Activated T-helper 1 cell treated with anti-CD3 and anti-CD28 coated beads, Interleukin-12 subunit alpha, Interleukin-12 subunit beta, Interleukin-2, Interleukin-4 antibody, amounts not matched to agents 30 ng/mL and 10 ng/mL and 1 ng/mL, durations not matched to agents 14 hours and 24 hours and 36 hours (primary cell): ENCODE results near the gene RASA3. TPM values are rescaled to one million over a fixed set of nuclear protein-coding genes. Genes with fewer than 3 reads are reported as not detected.

ENCODE experiments used
- DNase-seq: peaks from one replicate; pipeline ENCODE4 v3.0.0; 2021; ENCODE audit warnings: low spot score
- H3K27ac Mint-ChIP-seq: one replicate; pipeline ENCODE4 v1.8.0; 2021; ENCODE audit warnings: mild to moderate bottlenecking, mixed read lengths
- H3K27me3 Mint-ChIP-seq: one replicate; pipeline ENCODE4 v1.8.0; 2022; ENCODE audit warnings: mild to moderate bottlenecking, moderate library complexity, mixed read lengths; ENCODE audit not compliant: insufficient read depth
- H3K36me3 Mint-ChIP-seq: one replicate; pipeline ENCODE4 v1.8.0; 2021; ENCODE audit warnings: low read depth, mixed read lengths
- H3K4me1 Mint-ChIP-seq: one replicate; pipeline ENCODE4 v1.8.0; 2021; ENCODE audit warnings: low read depth, mixed read lengths
- H3K4me3 Mint-ChIP-seq: one replicate; pipeline ENCODE4 v1.8.0; 2021; ENCODE audit warnings: mild to moderate bottlenecking, moderate library complexity, mixed read lengths
- H3K9me3 Mint-ChIP-seq: one replicate; pipeline ENCODE4 v1.8.0; 2021; ENCODE audit warnings: mixed read lengths
- intact Hi-C: fragments of 100-400 bp; cut with micrococcal nuclease; formaldehyde crosslinking; loops from one replicate; pipeline ENCODE4 v1.15.1; 2024
- total RNA-seq: library from RNA; stranded (reverse); gene quantifications from 2 replicates; pipeline ENCODE4 v1.2.3, GENCODE V29; 2022

RASA3 gene
- total RNA-seq, 1 donor from 2014 or later, result 23.5 TPM

GRCh38 chr13:114039471-114040141 lies 92.8 kb downstream of the RASA3 start:
- no peak overlapping the region for H3K27ac Mint-ChIP-seq
- peaks cover 26% of the 10 kb centered on the region for H3K36me3 Mint-ChIP-seq
- peaks cover 7% of the 10 kb centered on the region for H3K4me1 Mint-ChIP-seq
- intact Hi-C loops, result no loop called here
- H3K27me3 Mint-ChIP-seq, result no peaks in the 10 kb centered on the region
- H3K9me3 Mint-ChIP-seq, result no peaks in the 10 kb centered on the region
- H3K4me3 Mint-ChIP-seq, result no peak overlapping the region
- no peak for DNase-seq

- H3K4me3 Mint-ChIP-seq, result no peak overlapping the region
- no peaks in the 10 kb centered on the region for H3K27me3 Mint-ChIP-seq
- DNase-seq, result no peak
- H3K36me3 Mint-ChIP-seq, result peaks cover 25% of the 10 kb centered on the region
- H3K9me3 Mint-ChIP-seq, result no peaks in the 10 kb centered on the region
- intact Hi-C loops, result no loop called here
- H3K4me1 Mint-ChIP-seq, result peaks cover 5% of the 10 kb centered on the region
- H3K27ac Mint-ChIP-seq, result no peak overlapping the region
Measured at GRCh38 chr13:114038900-114039299, 93.5 kb downstream of the RASA3 start.

DNA sequence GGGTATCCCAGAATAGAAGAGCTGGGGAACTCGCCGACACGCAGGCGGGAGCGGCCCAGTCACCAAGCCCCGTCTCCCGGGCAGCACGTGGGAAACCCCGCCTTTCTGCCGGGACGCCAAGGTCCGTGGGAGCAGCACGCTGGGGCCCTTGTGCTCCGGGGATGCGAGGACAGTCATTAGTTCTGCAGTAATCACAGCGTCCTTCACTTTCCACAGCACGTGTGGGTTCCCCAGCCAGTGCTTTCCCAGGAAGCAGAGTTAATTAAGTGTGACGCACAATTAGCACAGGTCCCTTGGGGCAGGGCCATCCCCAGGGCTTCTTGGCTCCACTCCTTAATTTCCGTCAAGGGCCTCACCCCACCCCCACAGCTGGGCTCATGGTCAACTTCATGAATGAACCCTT lies 94.2 kb downstream of the RASA3 start:
- no peaks in the 10 kb centered on the region for H3K9me3 Mint-ChIP-seq
- intact Hi-C loops, result no loop called here
- H3K4me3 Mint-ChIP-seq, result no peak overlapping the region
- peaks cover 22% of the 10 kb centered on the region for H3K36me3 Mint-ChIP-seq
- no peaks in the 10 kb centered on the region for H3K27me3 Mint-ChIP-seq
- no peak for DNase-seq
- no peak overlapping the region for H3K27ac Mint-ChIP-seq
- H3K4me1 Mint-ChIP-seq, result peaks cover 4% of the 10 kb centered on the region

DNA sequence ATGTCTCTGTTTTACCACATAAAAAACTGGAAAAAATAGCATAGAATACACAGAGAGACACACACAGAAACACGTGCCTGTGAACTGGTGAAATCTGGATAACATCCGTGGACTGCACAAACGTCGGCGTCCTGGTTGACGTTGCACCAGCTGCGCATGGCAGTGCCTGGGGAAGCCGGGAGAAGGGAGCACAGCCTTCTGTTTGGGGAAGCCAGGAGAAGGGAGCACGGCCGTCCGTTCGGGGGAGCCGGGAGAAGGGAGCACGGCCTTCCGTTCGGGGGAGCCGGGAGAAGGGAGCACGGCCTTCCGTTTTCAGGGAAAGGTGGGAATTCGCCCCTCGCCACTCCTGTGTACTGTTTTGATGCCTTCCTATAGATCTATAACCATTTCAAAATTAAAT lies 94.7 kb downstream of the RASA3 start:
- Mint-ChIP-seq H3K27me3 (no peaks in the 10 kb centered on the region), H3K36me3 (peaks cover 17% of the 10 kb centered on the region), H3K4me1 (no peaks in the 10 kb centered on the region), H3K4me3 (no peak overlapping the region), H3K27ac (no peak overlapping the region), H3K9me3 (no peaks in the 10 kb centered on the region)
- intact Hi-C loops, result no loop called here
- no peak for DNase-seq

- Mint-ChIP-seq H3K9me3 (no peaks in the 10 kb centered on the region), H3K27ac (no peak overlapping the region), H3K4me3 (no peak overlapping the region), H3K27me3 (no peaks in the 10 kb centered on the region), H3K4me1 (no peaks in the 10 kb centered on the region), H3K36me3 (peaks cover 27% of the 10 kb centered on the region)
- DNase-seq, result no peak
- intact Hi-C loops, result no loop called here
Measured at GRCh38 chr13:114035583-114036531, 96.6 kb downstream of the RASA3 start.

DNA sequence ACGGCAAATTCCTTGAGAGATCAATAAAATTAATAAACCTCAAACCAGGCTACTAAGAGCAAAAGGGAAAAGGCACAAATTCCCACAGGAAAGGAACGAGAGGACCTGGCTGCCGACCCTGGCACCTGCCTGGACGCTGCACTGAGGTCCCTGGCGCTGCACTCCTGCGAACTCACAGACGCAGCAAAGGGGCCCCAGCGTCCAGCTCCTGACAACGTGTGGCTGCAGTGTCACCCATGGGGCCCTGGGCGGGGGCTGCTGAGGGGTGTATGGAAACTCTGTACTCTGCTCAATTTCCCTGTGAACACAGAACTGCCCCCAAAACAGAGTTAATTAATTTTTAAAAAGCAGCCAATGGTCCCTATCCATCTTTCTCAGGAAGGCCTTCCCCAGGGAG lies 97.2 kb downstream of the RASA3 start:
- no peak overlapping the region for H3K4me3 Mint-ChIP-seq
- H3K4me1 Mint-ChIP-seq, result no peaks in the 10 kb centered on the region
- intact Hi-C loops, result no loop called here
- H3K27me3 Mint-ChIP-seq, result no peaks in the 10 kb centered on the region
- H3K27ac Mint-ChIP-seq, result no peak overlapping the region
- H3K9me3 Mint-ChIP-seq, result no peaks in the 10 kb centered on the region
- no peak for DNase-seq
- H3K36me3 Mint-ChIP-seq, result peaks cover 25% of the 10 kb centered on the region

- DNase-seq, result no peak
- no peaks in the 10 kb centered on the region for H3K27me3 Mint-ChIP-seq
- no peak overlapping the region for H3K27ac Mint-ChIP-seq
- H3K36me3 Mint-ChIP-seq, result peaks cover 28% of the 10 kb centered on the region
- H3K4me3 Mint-ChIP-seq, result no peak overlapping the region
- H3K9me3 Mint-ChIP-seq, result no peaks in the 10 kb centered on the region
- no peaks in the 10 kb centered on the region for H3K4me1 Mint-ChIP-seq
- intact Hi-C loops, result no loop called here
Measured at GRCh38 chr13:114034481-114034891, 97.9 kb downstream of the RASA3 start.

GRCh38 chr13:114033541-114034315 lies 98.7 kb downstream of the RASA3 start:
- intact Hi-C loops, result no loop called here
- no peak overlapping the region for H3K4me3 Mint-ChIP-seq
- no peak for DNase-seq
- H3K36me3 Mint-ChIP-seq, result peaks cover 28% of the 10 kb centered on the region
- no peaks in the 10 kb centered on the region for H3K4me1 Mint-ChIP-seq
- no peak overlapping the region for H3K27ac Mint-ChIP-seq
- no peaks in the 10 kb centered on the region for H3K9me3 Mint-ChIP-seq
- H3K27me3 Mint-ChIP-seq, result no peaks in the 10 kb centered on the region

DNA sequence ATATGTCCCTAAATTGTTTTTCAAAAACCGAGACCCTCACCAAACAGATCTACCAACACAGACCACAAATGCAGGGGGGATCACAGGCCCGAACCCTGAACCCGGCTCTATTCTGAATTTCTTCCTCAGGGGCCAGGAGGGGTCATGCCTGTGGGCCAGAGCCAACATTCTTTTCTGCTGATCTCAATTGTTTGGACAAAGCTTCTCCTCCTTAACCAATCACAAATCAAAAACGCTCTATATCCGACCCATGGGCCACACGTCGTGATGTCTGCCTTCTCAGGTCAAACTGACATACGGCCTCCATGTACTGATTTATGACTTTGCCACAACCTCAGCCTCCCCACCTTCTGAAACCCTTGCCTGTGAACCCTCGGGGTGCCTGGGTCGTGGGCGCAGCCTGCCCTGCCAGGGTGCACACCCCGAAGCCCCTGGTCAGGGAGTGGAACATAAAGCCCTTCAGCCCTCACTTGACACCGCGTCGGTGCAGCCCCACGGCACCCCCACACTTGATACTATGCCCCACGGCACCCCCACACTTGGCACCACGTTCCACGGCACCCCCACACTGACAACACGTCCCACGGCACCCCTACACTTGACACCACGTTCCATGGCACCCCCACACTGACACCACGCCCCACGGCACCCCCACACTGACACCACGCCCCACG lies 100.2 kb downstream of the RASA3 start:
- DNase-seq, result no peak
- H3K27me3 Mint-ChIP-seq, result no peaks in the 10 kb centered on the region
- H3K27ac Mint-ChIP-seq, result no peak overlapping the region

GRCh38 chr13:114031631-114032030 lies 100.8 kb downstream of the RASA3 start:
- Mint-ChIP-seq H3K4me3 (no peak overlapping the region), H3K27ac (no peak overlapping the region), H3K9me3 (no peaks in the 10 kb centered on the region), H3K27me3 (no peaks in the 10 kb centered on the region), H3K4me1 (no peaks in the 10 kb centered on the region), H3K36me3 (peaks cover 21% of the 10 kb centered on the region)
- intact Hi-C loops, result no loop called here
- DNase-seq, result no peak

More for the DNA sequence above, 100.2 kb downstream of the RASA3 start:
- Mint-ChIP-seq H3K4me3 (no peak overlapping the region), H3K9me3 (no peaks in the 10 kb centered on the region), H3K4me1 (no peaks in the 10 kb centered on the region), H3K36me3 (peaks cover 23% of the 10 kb centered on the region)
- intact Hi-C loops, result no loop called here

DNA sequence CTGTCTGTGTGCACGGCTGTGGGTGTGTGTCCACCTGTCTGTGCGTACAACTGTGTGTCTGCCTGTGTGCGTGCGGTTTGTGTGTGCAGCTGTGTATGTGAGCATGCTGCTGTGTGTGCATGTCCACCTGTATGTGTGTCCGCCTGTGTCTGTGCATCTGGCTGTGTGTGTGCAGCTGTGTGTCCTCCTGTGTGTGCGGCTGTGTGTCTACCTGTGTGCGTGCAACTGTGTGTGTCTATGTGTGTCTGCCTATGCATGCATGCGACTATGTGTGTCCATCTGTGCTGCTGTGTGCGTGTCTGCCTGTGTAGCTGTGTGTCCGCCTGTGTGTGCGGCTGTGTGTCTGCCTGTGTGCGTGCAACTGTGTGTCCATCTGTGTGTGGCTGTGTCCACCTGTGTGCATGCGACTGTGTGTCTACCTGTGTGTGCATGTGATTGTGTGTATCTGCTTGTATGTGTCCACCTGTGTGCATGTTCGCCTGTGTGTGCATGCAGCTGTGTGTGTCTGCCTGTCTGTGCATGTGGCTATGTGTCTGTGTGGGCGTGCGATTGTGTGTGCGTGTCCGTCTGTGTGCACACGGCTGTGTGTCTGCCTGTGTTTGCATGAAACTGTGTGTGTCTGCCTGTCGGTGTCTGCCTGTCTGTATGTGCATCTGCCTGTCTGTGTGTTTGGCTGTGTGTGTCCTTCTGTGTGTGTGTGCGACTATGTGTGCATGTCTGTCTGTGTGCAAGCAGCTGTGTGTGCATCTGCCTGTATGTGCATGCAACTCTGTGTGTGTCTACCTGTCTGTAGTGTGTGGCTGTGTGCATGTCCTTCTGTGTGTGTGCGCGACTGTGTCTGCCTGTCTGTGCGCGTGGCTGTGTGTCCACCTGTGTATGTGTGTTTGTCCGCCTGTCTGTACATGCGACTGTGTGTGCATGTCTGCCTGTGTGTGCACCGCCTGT lies 101.5 kb downstream of the RASA3 start:
- Mint-ChIP-seq H3K9me3 (no peaks in the 10 kb centered on the region), H3K36me3 (peaks cover 25% of the 10 kb centered on the region), H3K4me3 (no peak overlapping the region), H3K27ac (no peak overlapping the region), H3K4me1 (no peaks in the 10 kb centered on the region), H3K27me3 (no peaks in the 10 kb centered on the region)
- intact Hi-C loops, result no loop called here
- no peak for DNase-seq
